Hepatocyte (in vitro differentiated cells): ENCODE measurements around the gene KCNN2.

Experiments used
- EZH2 ChIP-seq: fragments of 200-600 bp; sonication (generic); IDR thresholded peaks from 2 replicates; pipeline ENCODE4 v1.6.1; 2016; ENCODE audit warnings: antibody characterized with exemption, mild to moderate bottlenecking, borderline replicate concordance
- EZH2phosphoT487 ChIP-seq: fragments of 200-600 bp; sonication (generic); IDR thresholded peaks from one replicate; pipeline ENCODE4 v1.6.1; 2018; ENCODE audit warnings: antibody characterized with exemption, mild to moderate bottlenecking, low read depth, moderate library complexity; ENCODE audit not compliant: unreplicated experiment, severe bottlenecking
- TF ChIP-seq, protein P1 (sequence below): fragments of 200-600 bp; sonication (generic); IDR thresholded peaks from 2 replicates; pipeline ENCODE4 v1.5.1; 2016; ENCODE audit warnings: antibody characterized with exemption, mild to moderate bottlenecking; ENCODE audit not compliant: poor library complexity

GRCh38 chr5:114312658-114313057, 49.2 kb upstream of the KCNN2 start:
- TF ChIP-seq, protein P1, sequence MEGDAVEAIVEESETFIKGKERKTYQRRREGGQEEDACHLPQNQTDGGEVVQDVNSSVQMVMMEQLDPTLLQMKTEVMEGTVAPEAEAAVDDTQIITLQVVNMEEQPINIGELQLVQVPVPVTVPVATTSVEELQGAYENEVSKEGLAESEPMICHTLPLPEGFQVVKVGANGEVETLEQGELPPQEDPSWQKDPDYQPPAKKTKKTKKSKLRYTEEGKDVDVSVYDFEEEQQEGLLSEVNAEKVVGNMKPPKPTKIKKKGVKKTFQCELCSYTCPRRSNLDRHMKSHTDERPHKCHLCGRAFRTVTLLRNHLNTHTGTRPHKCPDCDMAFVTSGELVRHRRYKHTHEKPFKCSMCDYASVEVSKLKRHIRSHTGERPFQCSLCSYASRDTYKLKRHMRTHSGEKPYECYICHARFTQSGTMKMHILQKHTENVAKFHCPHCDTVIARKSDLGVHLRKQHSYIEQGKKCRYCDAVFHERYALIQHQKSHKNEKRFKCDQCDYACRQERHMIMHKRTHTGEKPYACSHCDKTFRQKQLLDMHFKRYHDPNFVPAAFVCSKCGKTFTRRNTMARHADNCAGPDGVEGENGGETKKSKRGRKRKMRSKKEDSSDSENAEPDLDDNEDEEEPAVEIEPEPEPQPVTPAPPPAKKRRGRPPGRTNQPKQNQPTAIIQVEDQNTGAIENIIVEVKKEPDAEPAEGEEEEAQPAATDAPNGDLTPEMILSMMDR, result no peak
- TF ChIP-seq EZH2phosphoT487 (no peak), EZH2 (no peak)
